AG08396 (cell line): ENCODE measurements around the gene SUMO4.

ENCODE experiments used
- DNase-seq: peaks from one replicate; pipeline ENCODE4 v3.0.0; 2012; ENCODE audit warnings: low spot score, mixed read lengths

Gene SUMO4

DNA sequence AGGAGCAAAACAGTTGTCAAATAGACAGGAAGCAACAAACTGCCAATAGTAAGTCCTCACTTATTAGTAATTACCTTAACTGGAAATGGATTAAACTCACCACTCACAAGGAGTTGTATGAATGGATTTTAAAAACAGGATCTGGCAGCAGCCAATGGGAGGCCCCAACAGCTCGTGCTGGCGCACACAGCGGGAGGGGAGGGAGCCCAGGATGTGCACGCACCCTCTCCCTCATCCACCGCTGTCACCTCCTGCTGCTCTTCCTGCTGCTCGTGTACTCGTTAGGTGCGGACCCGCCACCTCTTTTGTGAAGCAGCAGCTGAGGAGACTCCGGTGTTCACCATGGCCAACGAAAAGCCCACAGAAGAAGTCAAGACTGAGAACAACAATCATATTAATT, at the start of gene SUMO4:
Gene SUMO4, plus strand, starts transcription at position 213 of the 400 bp plus-strand sequence. Its CDS starts 130 bp downstream, at position 343.
- DNase-seq = no peak

DNA sequence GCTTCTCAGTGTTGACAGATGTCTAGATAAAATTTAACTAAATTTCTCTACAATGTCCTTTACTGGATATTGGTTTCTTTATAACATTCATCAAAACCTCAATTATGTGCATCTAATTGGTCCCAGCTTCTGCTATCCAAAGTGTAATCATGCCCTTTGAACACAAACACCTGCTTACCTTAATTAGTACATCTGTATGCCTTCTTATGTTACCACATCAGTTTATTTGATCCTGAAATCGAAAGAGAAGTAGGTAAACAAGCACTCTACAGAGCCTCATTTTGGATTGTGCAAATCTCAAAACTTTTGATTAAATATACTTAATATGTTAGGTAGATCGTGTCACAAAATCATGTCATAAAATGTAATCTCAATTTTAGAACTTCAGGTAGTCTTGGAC, 46.1 kb upstream of the SUMO4 start:
- no peak for DNase-seq

DNA sequence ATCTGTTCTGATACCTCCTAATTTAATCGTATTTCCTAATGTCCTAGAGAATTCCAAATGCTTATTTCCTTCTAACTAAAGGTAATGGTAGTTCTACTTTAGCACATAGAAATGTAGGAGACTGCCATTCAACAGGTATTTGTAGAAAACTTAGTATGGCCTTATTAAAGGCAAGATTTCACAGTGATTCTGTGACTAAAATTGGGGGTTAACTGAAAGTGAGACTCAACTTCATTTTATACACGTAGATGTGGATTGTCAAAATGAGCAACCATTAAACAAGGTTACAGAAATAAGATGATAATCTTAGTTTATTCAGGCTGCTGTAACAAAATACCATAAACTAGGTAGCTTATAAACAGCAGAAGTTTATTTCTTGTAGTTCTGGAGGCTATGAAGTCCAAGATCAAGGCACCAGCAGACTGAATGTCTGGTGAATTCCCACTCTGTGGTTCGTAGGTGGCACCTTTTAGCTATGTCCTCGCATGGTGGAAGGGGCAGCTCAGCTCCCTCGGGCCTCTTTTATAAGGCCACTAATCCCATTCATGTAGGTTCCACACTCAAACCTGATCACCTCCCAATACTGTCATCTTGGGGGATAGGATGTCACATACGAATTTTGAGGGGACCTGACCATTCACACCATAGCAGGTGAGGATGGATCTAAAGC, 43.8 kb upstream of the SUMO4 start:
- DNase-seq = no peak

DNA sequence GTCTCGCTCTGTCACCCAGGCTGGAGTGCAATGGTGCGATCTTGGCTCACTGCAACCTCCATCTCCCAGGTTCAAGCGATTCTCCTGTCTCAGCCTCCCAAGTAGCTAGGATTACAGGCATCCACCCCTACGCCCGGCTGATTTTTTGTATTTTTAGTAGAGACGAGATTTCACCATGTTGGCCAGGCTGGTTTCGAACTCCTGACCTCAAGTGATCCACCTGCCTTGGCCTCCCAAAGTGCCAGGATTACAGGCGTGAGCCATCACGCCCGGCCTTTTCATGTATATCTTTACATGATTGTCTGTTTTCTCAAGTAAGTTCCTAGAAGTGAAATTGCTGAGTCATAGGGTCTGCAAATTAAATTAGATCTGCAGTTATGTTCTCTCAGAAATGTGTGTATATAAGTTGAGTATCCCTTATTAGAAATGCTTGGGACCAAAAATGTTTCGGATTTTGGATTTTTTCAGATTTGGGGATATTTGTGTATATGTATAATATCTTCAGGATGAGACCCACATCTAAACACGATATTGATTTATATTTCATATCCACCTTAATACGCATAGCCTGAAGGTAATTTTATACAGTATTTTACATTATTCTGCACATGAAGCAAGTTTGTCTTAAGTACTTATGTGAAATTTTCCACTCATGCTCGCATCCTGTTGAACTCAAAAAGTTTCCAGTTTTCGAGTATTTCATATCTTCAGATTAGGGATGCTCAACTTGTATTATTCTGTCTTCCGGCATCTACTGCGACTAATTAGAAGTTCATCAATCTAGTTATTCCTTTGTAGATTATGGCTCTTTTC, 42.1 kb upstream of the SUMO4 start:
- DNase-seq = no peak

DNA sequence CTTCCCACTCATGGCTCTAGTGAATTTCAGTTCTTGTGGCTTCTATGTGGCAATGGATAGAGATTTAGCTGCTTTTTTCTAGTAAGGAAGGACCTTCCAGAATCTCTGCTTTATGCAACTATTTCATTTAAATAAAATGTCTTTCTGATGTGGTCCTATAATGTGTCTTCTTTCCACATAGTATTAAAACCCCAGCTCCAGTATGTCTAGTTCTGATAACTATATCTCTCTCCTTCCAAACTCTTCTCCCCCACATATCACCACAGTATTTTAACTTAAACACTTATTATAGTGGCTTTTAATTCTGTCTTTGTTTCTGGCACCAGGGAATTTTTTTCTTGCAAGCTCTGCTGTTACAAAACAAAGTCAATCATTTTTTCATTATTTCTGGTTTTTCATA, 40.6 kb upstream of the SUMO4 start:
- DNase-seq = no peak

- DNase-seq = no peak
Measured at GRCh38 chr6:149360536-149360935, 39.5 kb upstream of the SUMO4 start.

GRCh38 chr6:149362289-149362688, 37.8 kb upstream of the SUMO4 start:
- DNase-seq = no peak

DNA sequence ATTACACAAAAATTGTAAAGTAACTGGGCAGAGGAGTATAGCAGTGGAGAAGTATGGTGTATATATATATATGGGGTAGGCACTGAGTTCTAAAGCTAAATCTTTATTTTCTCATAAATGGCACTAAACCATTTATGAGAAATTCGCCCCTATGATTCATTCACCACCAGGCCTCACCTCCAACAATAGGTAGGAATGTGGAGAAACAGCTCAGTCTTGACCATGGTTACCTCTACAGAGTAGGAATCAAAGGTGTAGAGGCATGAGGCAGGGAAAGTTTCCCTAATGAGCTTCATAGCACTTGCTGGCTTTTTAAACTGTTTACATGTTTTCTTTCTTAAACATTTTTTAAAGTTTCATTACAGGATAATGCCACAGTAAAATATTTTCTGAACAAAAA, 36.9 kb upstream of the SUMO4 start:
- DNase-seq = no peak

DNA sequence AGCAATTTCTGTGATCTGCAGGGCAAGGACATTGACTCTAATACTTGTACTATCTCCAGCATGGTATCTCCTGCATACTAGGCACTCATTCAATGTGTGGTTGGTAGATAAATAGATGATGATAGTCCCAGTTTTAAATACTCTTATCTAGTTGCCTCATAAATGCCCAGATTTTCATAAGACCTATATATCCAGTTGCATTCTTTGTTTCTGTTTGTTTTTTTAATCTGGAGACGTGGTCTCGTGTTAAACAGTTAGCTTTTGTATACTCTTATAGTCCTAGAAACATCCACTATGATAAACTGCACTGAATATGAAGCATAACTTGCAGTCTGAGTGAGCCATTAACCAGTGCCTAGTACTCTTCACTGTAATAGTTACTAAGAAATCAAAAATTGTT, 35.5 kb upstream of the SUMO4 start:
- no peak for DNase-seq

DNA sequence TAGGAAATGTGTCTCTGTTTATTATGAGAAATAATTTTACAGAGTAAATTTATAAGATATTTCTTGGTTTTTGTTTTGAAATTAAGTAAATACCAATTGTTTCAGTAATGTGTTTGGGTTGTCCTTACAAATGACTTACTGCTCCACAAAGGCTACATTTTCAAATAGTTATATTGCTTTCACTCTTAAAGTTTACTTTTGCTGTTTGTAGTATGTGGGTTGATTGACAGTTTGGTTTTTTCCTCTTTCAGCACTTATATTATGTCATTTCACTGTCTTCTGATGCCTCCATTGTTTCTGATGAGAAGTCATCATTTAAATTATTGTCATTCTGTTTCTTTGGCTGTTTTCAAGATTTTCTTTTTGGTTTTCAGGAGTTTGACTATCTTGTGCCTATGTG, 34.9 kb upstream of the SUMO4 start:
- no peak for DNase-seq

DNA sequence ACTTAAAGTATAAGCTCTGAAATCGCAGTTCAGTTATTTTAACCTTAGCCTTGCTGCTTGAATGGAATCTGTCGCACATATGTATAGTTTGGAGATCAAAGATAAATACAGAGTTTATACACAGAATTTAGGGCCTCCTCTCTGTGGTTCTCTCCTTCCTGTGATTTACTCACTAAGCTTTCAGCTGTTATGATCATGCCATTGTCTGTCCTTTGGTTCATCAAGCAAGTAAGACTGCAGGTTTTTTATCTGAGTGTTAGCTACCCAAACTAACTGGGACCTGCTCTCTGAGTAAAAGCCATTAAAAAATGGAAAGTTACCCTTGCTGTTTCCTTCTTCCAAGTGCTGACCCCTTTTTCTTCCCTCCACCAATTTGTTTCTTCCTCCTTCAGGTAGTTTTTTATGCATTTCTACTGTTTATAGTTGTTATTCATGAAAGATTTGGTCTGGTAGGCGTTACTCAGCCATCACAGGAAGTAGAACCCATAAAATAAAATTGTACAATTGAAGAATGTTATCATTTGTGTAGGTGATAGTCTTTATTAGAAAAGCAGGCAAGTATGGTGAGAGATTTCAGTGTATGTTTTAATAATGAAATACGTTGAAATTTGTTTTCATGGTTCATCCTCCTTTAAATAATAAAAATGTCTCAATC, 33.7 kb upstream of the SUMO4 start:
- DNase-seq = no peak

GRCh38 chr6:149368065-149368464, 32.0 kb upstream of the SUMO4 start:
- no peak for DNase-seq

DNA sequence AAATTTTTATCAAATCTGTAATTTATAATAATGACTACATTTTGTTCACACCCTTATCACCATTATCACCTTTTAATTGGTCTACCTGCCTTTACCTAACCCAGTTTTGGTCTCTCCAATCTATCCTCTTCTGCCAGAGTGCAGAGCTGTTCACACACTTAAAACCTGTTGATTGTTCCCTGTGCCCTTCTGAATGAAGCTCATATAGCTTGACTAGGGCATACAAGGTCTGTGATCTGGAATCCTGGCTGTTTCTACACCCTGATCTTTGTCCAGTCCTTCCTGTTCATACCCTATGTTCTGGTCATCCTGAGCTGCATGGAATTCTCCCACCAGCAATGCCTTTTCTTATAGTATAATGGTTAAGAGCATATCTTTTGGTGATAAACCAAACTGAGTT, 28.9 kb upstream of the SUMO4 start:
- DNase-seq = no peak

DNA sequence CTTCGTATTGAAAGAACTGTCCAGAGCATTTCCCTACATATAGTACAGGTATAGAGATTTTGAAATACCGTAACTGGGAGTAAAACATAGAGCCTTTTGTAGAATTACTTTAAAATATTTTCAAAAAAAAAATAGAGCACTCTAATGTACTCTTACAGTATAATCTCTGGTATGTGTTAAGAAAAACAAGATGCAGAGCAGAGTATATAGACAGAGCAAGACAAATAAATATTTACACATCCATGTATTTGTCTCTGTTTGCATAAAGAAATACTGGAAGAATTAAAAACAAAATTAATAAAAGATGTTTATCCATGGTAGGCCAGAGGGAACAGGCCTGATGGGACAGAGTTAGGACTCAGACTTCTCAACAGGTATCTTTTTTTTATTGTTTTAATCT, 28.0 kb upstream of the SUMO4 start:
- DNase-seq = no peak

- no peak for DNase-seq
Measured at GRCh38 chr6:149373511-149373910, 26.6 kb upstream of the SUMO4 start.

GRCh38 chr6:149379977-149380376, 20.1 kb upstream of the SUMO4 start:
- DNase-seq = no peak

GRCh38 chr6:149380523-149380922, 19.5 kb upstream of the SUMO4 start:
- DNase-seq = no peak

DNA sequence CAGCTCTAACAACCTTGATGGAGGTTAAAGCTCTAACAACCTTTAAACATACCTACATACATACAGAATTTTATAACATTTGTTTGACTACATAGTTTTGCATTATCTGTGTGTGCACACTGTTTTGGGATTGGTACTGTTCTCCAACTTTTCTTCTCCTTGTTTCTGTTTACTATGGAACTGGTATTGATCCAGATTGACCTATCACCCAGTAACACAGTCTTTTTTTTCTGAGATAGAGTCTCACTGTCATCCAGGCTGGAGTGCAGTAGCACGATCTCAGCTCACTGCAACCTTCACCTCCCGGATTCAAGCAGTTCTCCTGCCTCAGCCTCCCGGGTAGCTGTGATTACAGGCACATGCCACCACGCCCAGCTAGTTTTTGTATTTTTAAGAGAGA, 16.7 kb upstream of the SUMO4 start:
- no peak for DNase-seq

GRCh38 chr6:149384464-149384863, 15.6 kb upstream of the SUMO4 start:
- DNase-seq = no peak

- DNase-seq = no peak
Measured at GRCh38 chr6:149385998-149386646, 13.9 kb upstream of the SUMO4 start.

GRCh38 chr6:149387779-149388512, 12.1 kb upstream of the SUMO4 start:
- DNase-seq = no peak
